Measurements from ENCODE around the gene MVB12A.

MVB12A gene

GRCh38 chr19:17393914-17394313 is 25.9 kb upstream of the MVB12A start, which contains the start of gene CCDC194:
TSS of gene CCDC194 (minus strand) at chr19:17394196. CDS start at chr19:17394158, 38 bp downstream.
- H3K4me1 ChIP-seq (ENCODE audit: insufficient read depth, low read length): peaks cover 8% of the 10 kb centered on the region
- no peaks in the 10 kb centered on the region for H3K36me3 ChIP-seq (ENCODE audit: insufficient read depth, low read length)
- no peak within 1 kb of the TSS for H3K4me3 ChIP-seq (ENCODE audit: low read length)
- no peak within 1 kb of the TSS for H2AFZ ChIP-seq (ENCODE audit: low read depth, low read length)
- H3K27me3 ChIP-seq (ENCODE audit: insufficient read depth, low read length): no peaks in the 10 kb centered on the region
- peaks cover under 1% of the 10 kb centered on the region for H3K9me3 ChIP-seq (ENCODE audit: low read length)

- Histone ChIP-seq H3K4me1 (ENCODE audit: insufficient read depth, low read length) (peaks cover 8% of the 10 kb centered on the region), H2AFZ (ENCODE audit: low read depth, low read length) (no peak overlapping the region), H3K27me3 (ENCODE audit: insufficient read depth, low read length) (no peaks in the 10 kb centered on the region), H3K9me3 (ENCODE audit: low read length) (no peaks in the 10 kb centered on the region), H3K4me3 (ENCODE audit: low read length) (no peak overlapping the region), H3K36me3 (ENCODE audit: insufficient read depth, low read length) (no peaks in the 10 kb centered on the region)
Observed at GRCh38 chr19:17394891-17395415, 24.9 kb upstream of the MVB12A start.

GRCh38 chr19:17398902-17399527 is 20.8 kb upstream of the MVB12A start:
- Histone ChIP-seq H3K27me3 (ENCODE audit: insufficient read depth, low read length) (no peaks in the 10 kb centered on the region), H2AFZ (ENCODE audit: low read depth, low read length) (no peak overlapping the region), H3K4me1 (ENCODE audit: insufficient read depth, low read length) (peaks cover 5% of the 10 kb centered on the region), H3K9me3 (ENCODE audit: low read length) (no peaks in the 10 kb centered on the region), H3K4me3 (ENCODE audit: low read length) (no peak overlapping the region), H3K36me3 (ENCODE audit: insufficient read depth, low read length) (no peaks in the 10 kb centered on the region)

GRCh38 chr19:17401628-17402027 is 18.2 kb upstream of the MVB12A start:
- Histone ChIP-seq H3K4me3 (ENCODE audit: low read length) (no peak overlapping the region), H3K9me3 (ENCODE audit: low read length) (no peaks in the 10 kb centered on the region), H2AFZ (ENCODE audit: low read depth, low read length) (no peak overlapping the region), H3K27me3 (ENCODE audit: insufficient read depth, low read length) (no peaks in the 10 kb centered on the region), H3K4me1 (ENCODE audit: insufficient read depth, low read length) (peaks cover 14% of the 10 kb centered on the region), H3K36me3 (ENCODE audit: insufficient read depth, low read length) (no peaks in the 10 kb centered on the region)

GRCh38 chr19:17402982-17403855 is 16.6 kb upstream of the MVB12A start:
- Histone ChIP-seq H3K4me3 (ENCODE audit: low read length) (no peak overlapping the region), H3K9me3 (ENCODE audit: low read length) (no peaks in the 10 kb centered on the region), H3K36me3 (ENCODE audit: insufficient read depth, low read length) (no peaks in the 10 kb centered on the region), H3K27me3 (ENCODE audit: insufficient read depth, low read length) (no peaks in the 10 kb centered on the region), H2AFZ (ENCODE audit: low read depth, low read length) (no peak overlapping the region), H3K4me1 (ENCODE audit: insufficient read depth, low read length) (peaks cover 22% of the 10 kb centered on the region)

- Histone ChIP-seq H3K9me3 (ENCODE audit: low read length) (no peaks in the 10 kb centered on the region), H3K4me1 (ENCODE audit: insufficient read depth, low read length) (peaks cover 22% of the 10 kb centered on the region), H3K36me3 (ENCODE audit: insufficient read depth, low read length) (no peaks in the 10 kb centered on the region), H3K27me3 (ENCODE audit: insufficient read depth, low read length) (no peaks in the 10 kb centered on the region), H3K4me3 (ENCODE audit: low read length) (peak overlapping the region; percentile 11), H2AFZ (ENCODE audit: low read depth, low read length) (no peak overlapping the region)
Observed at GRCh38 chr19:17404015-17404414, 15.8 kb upstream of the MVB12A start.

- H3K4me1 ChIP-seq (ENCODE audit: insufficient read depth, low read length): peaks cover 22% of the 10 kb centered on the region
- H2AFZ ChIP-seq (ENCODE audit: low read depth, low read length): no peak overlapping the region
- H3K4me3 ChIP-seq (ENCODE audit: low read length): no peak overlapping the region
- no peaks in the 10 kb centered on the region for H3K9me3 ChIP-seq (ENCODE audit: low read length)
- H3K36me3 ChIP-seq (ENCODE audit: insufficient read depth, low read length): no peaks in the 10 kb centered on the region
- H3K27me3 ChIP-seq (ENCODE audit: insufficient read depth, low read length): no peaks in the 10 kb centered on the region
Observed at GRCh38 chr19:17404621-17405249, 15.1 kb upstream of the MVB12A start.

GRCh38 chr19:17405250-17406045 is 14.4 kb upstream of the MVB12A start, which contains the start of gene BST2:
TSS of gene BST2 (minus strand) at chr19:17405630. CDS start at chr19:17405575, 55 bp downstream.
- H2AFZ ChIP-seq (ENCODE audit: low read depth, low read length): no peak within 1 kb of the TSS
- peaks cover 22% of the 10 kb centered on the region for H3K4me1 ChIP-seq (ENCODE audit: insufficient read depth, low read length)
- H3K27me3 ChIP-seq (ENCODE audit: insufficient read depth, low read length): no peaks in the 10 kb centered on the region
- no peaks in the 10 kb centered on the region for H3K36me3 ChIP-seq (ENCODE audit: insufficient read depth, low read length)
- H3K9me3 ChIP-seq (ENCODE audit: low read length): no peaks in the 10 kb centered on the region
- H3K4me3 ChIP-seq (ENCODE audit: low read length): no peak within 1 kb of the TSS

GRCh38 chr19:17406046-17406886 is 13.6 kb upstream of the MVB12A start:
- Histone ChIP-seq H2AFZ (ENCODE audit: low read depth, low read length) (no peak overlapping the region), H3K4me1 (ENCODE audit: insufficient read depth, low read length) (peaks cover 22% of the 10 kb centered on the region), H3K36me3 (ENCODE audit: insufficient read depth, low read length) (no peaks in the 10 kb centered on the region), H3K9me3 (ENCODE audit: low read length) (no peaks in the 10 kb centered on the region), H3K4me3 (ENCODE audit: low read length) (no peak overlapping the region), H3K27me3 (ENCODE audit: insufficient read depth, low read length) (no peaks in the 10 kb centered on the region)

GRCh38 chr19:17406887-17407196 is 13.0 kb upstream of the MVB12A start:
- Histone ChIP-seq H3K27me3 (ENCODE audit: insufficient read depth, low read length) (no peaks in the 10 kb centered on the region), H3K9me3 (ENCODE audit: low read length) (no peaks in the 10 kb centered on the region), H3K36me3 (ENCODE audit: insufficient read depth, low read length) (no peaks in the 10 kb centered on the region), H2AFZ (ENCODE audit: low read depth, low read length) (peak overlapping the region; percentile 31), H3K4me3 (ENCODE audit: low read length) (peak overlapping the region; percentile 6), H3K4me1 (ENCODE audit: insufficient read depth, low read length) (peaks cover 22% of the 10 kb centered on the region)

GRCh38 chr19:17409990-17410389 is 9.9 kb upstream of the MVB12A start:
- Histone ChIP-seq H3K36me3 (ENCODE audit: insufficient read depth, low read length) (no peaks in the 10 kb centered on the region), H3K27me3 (ENCODE audit: insufficient read depth, low read length) (no peaks in the 10 kb centered on the region), H3K4me3 (ENCODE audit: low read length) (no peak overlapping the region), H3K4me1 (ENCODE audit: insufficient read depth, low read length) (peaks cover 25% of the 10 kb centered on the region), H2AFZ (ENCODE audit: low read depth, low read length) (no peak overlapping the region), H3K9me3 (ENCODE audit: low read length) (no peaks in the 10 kb centered on the region)

- no peaks in the 10 kb centered on the region for H3K27me3 ChIP-seq (ENCODE audit: insufficient read depth, low read length)
- peaks cover 15% of the 10 kb centered on the region for H3K4me1 ChIP-seq (ENCODE audit: insufficient read depth, low read length)
Observed at GRCh38 chr19:17411801-17412200, 8.0 kb upstream of the MVB12A start.

More at GRCh38 chr19:17411801-17412200, 8.0 kb upstream of the MVB12A start:
- Histone ChIP-seq H2AFZ (ENCODE audit: low read depth, low read length) (no peak overlapping the region), H3K9me3 (ENCODE audit: low read length) (no peaks in the 10 kb centered on the region), H3K4me3 (ENCODE audit: low read length) (no peak overlapping the region), H3K36me3 (ENCODE audit: insufficient read depth, low read length) (no peaks in the 10 kb centered on the region)

All from neuron (in vitro differentiated cells).